ENCODE measurements around the gene TSPAN9. TPM values are rescaled to one million over a fixed set of nuclear protein-coding genes. Genes with fewer than 3 reads are reported as not detected.

TSPAN9 gene
- total and polyA plus RNA-seq, 9 of the 15 experiments (the other 6 are each of a cell fraction or from before 2014, with no cell fraction given), result 0.23 to 2.1 (median 0.60) TPM; not detected in 2

GRCh38 chr12:3135522-3136461, 58.6 kb downstream of the TSPAN9 start (continued):
- TF ChIP-seq ZNF766 (CRISPR knock-in tag; conservative IDR thresholded peaks at IDR 0.05), result no peak
- TF ChIP-seq NFIC (IDR thresholded peaks at IDR 0.05), result no peak

GRCh38 chr12:3136641-3137267, 59.6 kb downstream of the TSPAN9 start:
- no peak for FAIRE-seq
- intact Hi-C loops (cut with micrococcal nuclease) (loop anchor here (5.0 kb wide), 1 partner anchor 66 kb away; no protein-coding TSS in a partner anchor), in situ Hi-C loops (cut with MboI) (no loop called here)
- H3K9me3 ChIP-seq (replicated peaks; ENCODE audit: control insufficient read depth, insufficient read depth, low read depth, low read length), result no peaks in the 10 kb centered on the region
- 1% methylated on average over 7 of the region's 12 CpGs for WGBS (ENCODE audit: insufficient coverage, low coverage, missing lambda C conversion rate)
- no peaks in the 10 kb centered on the region for H3K79me2 ChIP-seq (ENCODE audit: control insufficient read depth, insufficient read depth, low read length)
- no peaks in the 10 kb centered on the region for H3K9me1 ChIP-seq (ENCODE audit: control insufficient read depth, insufficient read depth, low read length)
- ATAC-seq, result no peak
- H3K27me3 ChIP-seq (ENCODE audit: control insufficient read depth in 2 of 2, insufficient read depth in 2 of 2, low read length in 2 of 2), result peaks cover 0 to 25% of the 10 kb centered on the region in 2 experiments; a peak in 3 of 5 replicates
- DNase-seq (ENCODE audit: extremely low read depth in 1 of 4, low spot score in 3 of 4), result no peak
- no peak overlapping the region for H3K4me3 ChIP-seq
- H3K9ac ChIP-seq (ENCODE audit: insufficient read depth in 1 of 2, low read depth in 2 of 2, low read length in 2 of 2), result no peak overlapping the region
- peaks cover 7% of the 10 kb centered on the region; the same call in 1 of the 2 replicates for H4K20me1 ChIP-seq (replicated peaks; ENCODE audit: control insufficient read depth, insufficient read depth, low read length)
- TF ChIP-seq SIX5 (IDR thresholded peaks at IDR 0.05; ENCODE audit: borderline replicate concordance in 1 of 2, insufficient read depth in 1 of 2, low read depth in 1 of 2, low read length in 2 of 2), result no peak
- TF ChIP-seq CBX3 (IDR thresholded peaks at IDR 0.05; ENCODE audit: borderline replicate concordance in 1 of 2, low read length in 2 of 2), result no peak
- no peak for TF ChIP-seq FOS (IDR thresholded peaks at IDR 0.05; ENCODE audit: extremely low read depth, insufficient read length)
- TF ChIP-seq PHF20 (IDR thresholded peaks at IDR 0.05; ENCODE audit: partially characterized antibody), result no peak
- no peaks in the 10 kb centered on the region for H3K36me3 ChIP-seq (ENCODE audit: control insufficient read depth, insufficient read depth, low read length)
- 0 out of 5 replicates have a peak, but pooled peaks cover 0 to 3% of the 10 kb centered on the region in 2 experiments for H3K4me1 ChIP-seq (replicated peaks in 1 of 2; ENCODE audit: control insufficient read depth in 2 of 2, insufficient read depth in 2 of 2, low read length in 2 of 2)
- ChIA-PET CTCF (ENCODE audit: low intra/inter-chr PET ratio) (no interaction called here), POLR2A (no interaction called here)
- no peak overlapping the region for H2AFZ ChIP-seq (ENCODE audit: low read depth, low read length)
- no peak overlapping the region for H3K27ac ChIP-seq (ENCODE audit: extremely low read depth, low read depth, low read length)
- H3K4me2 ChIP-seq (ENCODE audit: insufficient read depth, low read length), result no peak overlapping the region
- no TSS peak for BruUV-seq (replicated peaks)

Data from K562 (cell line).